RWPE2 (cell line): ENCODE data around the gene MC3R.
A peak's percentile ranks its signal among the peaks of the same experiment; 100 is the strongest.

Experiments used
- ATAC-seq: fragments of 200-7000 bp; cut with Tn5 transposase; 3 replicates; pipeline ENCODE4 v1.9.1; 2021; ENCODE audit warnings: low read depth
- DNase-seq: peaks from one replicate; pipeline ENCODE4 v3.0.0-alpha.2; 2020; ENCODE audit warnings: low spot score
- H3K27ac ChIP-seq: fragments of 450-650 bp; 2 replicates; pipeline ENCODE4 v1.5.1; 2017; ENCODE audit warnings: mild to moderate bottlenecking; ENCODE audit not compliant: poor library complexity, severe bottlenecking
- H3K27me3 ChIP-seq: fragments of 250-450 bp; sonication (Bioruptor Pico); 2 replicates; pipeline ENCODE4 v1.5.1; 2021; ENCODE audit warnings: mild to moderate bottlenecking, moderate library complexity; ENCODE audit not compliant: insufficient read depth, poor library complexity, severe bottlenecking
- H3K36me3 ChIP-seq: fragments of 250-450 bp; sonication (Bioruptor Pico); 2 replicates; pipeline ENCODE4 v1.5.1; 2020; ENCODE audit warnings: low read depth, mild to moderate bottlenecking, moderate library complexity
- H3K4me1 ChIP-seq: fragments of 250-450 bp; sonication (Bioruptor Pico); 2 replicates; pipeline ENCODE4 v1.5.1; 2021; ENCODE audit warnings: mild to moderate bottlenecking, moderate library complexity; ENCODE audit not compliant: insufficient read depth, poor library complexity, severe bottlenecking
- H3K4me3 ChIP-seq: fragments of 250-450 bp; sonication (Bioruptor Pico); 2 replicates; pipeline ENCODE4 v1.5.1; 2021; ENCODE audit warnings: mild to moderate bottlenecking, moderate library complexity; ENCODE audit not compliant: severe bottlenecking
- H3K9me3 ChIP-seq: fragments of 250-450 bp; sonication (Bioruptor Pico); 2 replicates; pipeline ENCODE4 v1.5.1; 2021; ENCODE audit warnings: mild to moderate bottlenecking, moderate library complexity; ENCODE audit not compliant: severe bottlenecking
- CTCF ChIP-seq: fragments of 450-650 bp; IDR thresholded peaks from one replicate; pipeline ENCODE4 v1.5.1; 2017; ENCODE audit warnings: mild to moderate bottlenecking, moderate library complexity; ENCODE audit not compliant: poor library complexity, severe bottlenecking

Gene MC3R

GRCh38 chr20:56244259-56244658 lies 4.3 kb upstream of the MC3R start:
- DNase-seq (no peak), ATAC-seq (no peak)
- H3K4me1 ChIP-seq: peaks cover 5% of the 10 kb centered on the region
- H3K27ac ChIP-seq: no peak overlapping the region
- H3K4me3 ChIP-seq: no peak overlapping the region
- no peak for TF ChIP-seq CTCF
- H3K27me3 ChIP-seq: peaks cover 5% of the 10 kb centered on the region
- H3K36me3 ChIP-seq: no peaks in the 10 kb centered on the region
- no peaks in the 10 kb centered on the region for H3K9me3 ChIP-seq

GRCh38 chr20:56245761-56246160 lies 2.8 kb upstream of the MC3R start:
- Histone ChIP-seq H3K36me3 (no peaks in the 10 kb centered on the region), H3K4me3 (no peak overlapping the region), H3K9me3 (no peaks in the 10 kb centered on the region), H3K27me3 (peaks cover 5% of the 10 kb centered on the region), H3K4me1 (peaks cover 5% of the 10 kb centered on the region), H3K27ac (no peak overlapping the region)
- DNase-seq: no peak
- ATAC-seq: peak; percentile 79
- no peak for TF ChIP-seq CTCF

- H3K27ac ChIP-seq: no peak overlapping the region
- no peaks in the 10 kb centered on the region for H3K27me3 ChIP-seq
- peaks cover 5% of the 10 kb centered on the region for H3K4me1 ChIP-seq
- DNase-seq: peak; percentile 85
- no peaks in the 10 kb centered on the region for H3K9me3 ChIP-seq
- no peak overlapping the region for H3K4me3 ChIP-seq
- ATAC-seq: peak; percentile 69
- no peaks in the 10 kb centered on the region for H3K36me3 ChIP-seq
- peak; percentile 99 for TF ChIP-seq CTCF
Measured at GRCh38 chr20:56249244-56249955, 868 bp downstream of the MC3R start.

GRCh38 chr20:56249956-56250355 lies 1.4 kb downstream of the MC3R start:
- Histone ChIP-seq H3K9me3 (no peaks in the 10 kb centered on the region), H3K4me1 (peaks cover 5% of the 10 kb centered on the region), H3K4me3 (no peak overlapping the region), H3K36me3 (no peaks in the 10 kb centered on the region), H3K27ac (no peak overlapping the region), H3K27me3 (no peaks in the 10 kb centered on the region)
- ATAC-seq (no peak), DNase-seq (no peak)
- TF ChIP-seq CTCF: no peak

GRCh38 chr20:56257604-56258003 lies 9.1 kb downstream of the MC3R start:
- H3K36me3 ChIP-seq: no peaks in the 10 kb centered on the region
- ATAC-seq (peak; percentile 49), DNase-seq (no peak)
- no peaks in the 10 kb centered on the region for H3K27me3 ChIP-seq
- H3K4me3 ChIP-seq: no peak overlapping the region
- no peak for TF ChIP-seq CTCF
- no peak overlapping the region for H3K27ac ChIP-seq
- no peaks in the 10 kb centered on the region for H3K9me3 ChIP-seq
- peaks cover 21% of the 10 kb centered on the region for H3K4me1 ChIP-seq
